Heart left ventricle (tissue), 16 donors: Measurements from ENCODE around the gene SHKBP1. TPM values are rescaled to one million over a fixed set of nuclear protein-coding genes. Genes with fewer than 3 reads are reported as not detected.

Source experiments
- ATAC-seq, 4 donors: fragments of 200-7000 bp; cut with Tn5 transposase; one replicate each; pipeline ENCODE4 v1.9.1; 2020 to 2022; ENCODE audit warnings: moderate library complexity in 4 of 4, mild to moderate bottlenecking in 3 of 4, moderate number of reproducible peaks in 1 of 4
- DNase-seq, 5 donors: peaks; one replicate each; pipeline ENCODE4 v3.0.0-alpha.2; 2020
- H3K27ac ChIP-seq, 12 donors: fragments of 200-600 bp; sonication (generic) in 4 of 12; one replicate each; pipeline versions ENCODE4 v1.5.0 to v1.8.0; 2016 to 2022; ENCODE audit warnings: mild to moderate bottlenecking in 2 of 12
- H3K27me3 ChIP-seq, 9 donors: fragments of 200-600 bp; sonication (generic) in 2 of 9; one replicate each; pipeline versions ENCODE4 v1.5.1 to v1.8.0; 2016 to 2022; ENCODE audit warnings: mild to moderate bottlenecking in 3 of 9
- H3K36me3 ChIP-seq, 9 donors: fragments of 200-600 bp; sonication (generic) in 2 of 9; one replicate each; pipeline versions ENCODE4 v1.5.0 to v1.8.0; 2018 to 2022; ENCODE audit warnings: mild to moderate bottlenecking in 2 of 9
- H3K4me1 ChIP-seq, 12 donors: fragments of 200-600 bp; sonication (generic) in 4 of 12; one replicate each; pipeline versions ENCODE4 v1.5.0 to v1.8.0; 2016 to 2022; ENCODE audit warnings: mild to moderate bottlenecking in 3 of 12
- H3K4me3 ChIP-seq, 12 donors: fragments of 200-600 bp; sonication (generic) in 4 of 12; one replicate each; pipeline versions ENCODE4 v1.5.0 to v1.8.0; 2017 to 2022; ENCODE audit warnings: mild to moderate bottlenecking in 9 of 12, moderate library complexity in 4 of 12
- H3K9me3 ChIP-seq, 12 donors: fragments of 200-600 bp; sonication (generic) in 4 of 12; one replicate each; pipeline versions ENCODE4 v1.5.0 to v1.8.0; 2016 to 2022; ENCODE audit warnings: mild to moderate bottlenecking in 1 of 12
- CTCF ChIP-seq, 12 donors: fragments of 200-600 bp; sonication (generic) in 4 of 12; IDR thresholded peaks; one replicate each; pipeline versions ENCODE4 v1.5.0 to v1.8.0; 2018 to 2022; ENCODE audit warnings: antibody characterized with exemption in 12 of 12, mild to moderate bottlenecking in 5 of 12
- POLR2A ChIP-seq, 2 donors: fragments of 450-650 bp; IDR thresholded peaks; one replicate each; pipeline ENCODE4 v1.6.1; 2017; ENCODE audit warnings: antibody characterized with exemption in 2 of 2, mild to moderate bottlenecking in 2 of 2, moderate library complexity in 2 of 2
- WGBS, 4 donors: extraction: QIAGEN DNeasy Blood & Tissue Kit in 2 of 4; methylation state at CpG; one replicate each; pipeline versions ENCODE4 v1.1.5 to v1.1.7; 2013 to 2018; 5-methylcytosine and 5-hydroxymethylcytosine counted together
- intact Hi-C, 10 donors: fragments of 100-400 bp; cut with DNase I; formaldehyde crosslinking; loops; one replicate each; pipeline versions ENCODE4 v1.11.1 to v1.14.2; 2022
- polyA plus RNA-seq, 2 donors: library from polyadenylated mRNA; stranded (reverse); fragments of 200-250 nt; gene quantifications; one replicate each; pipeline ENCODE4 v1.2.3, GENCODE V29; 2013
- total RNA-seq, 9 donors: library from RNA; depleted of rRNA in 2 of 9; stranded (reverse); fragments of >200 nt in 2 of 9; fragmentation: NEBNext Ultra II Directional in 3 of 9; extraction: Animal tissue kit (Norgen Biotek cat#: 25700) in 3 of 9; gene quantifications; one replicate each; pipeline versions ENCODE4 v1.1.0 to v1.2.4, GENCODE V29; 2016 to 2023
- donor health status: ischemic (EF 13 %, LVEDD 7.1; RV severe dilation, severe dysfunction).
- donor health status: healthy with polysubstance abuse.
- donor health status: DM: no; HTN: yes; CAD: no.
- donor health status: DM: no; HTN: no; CAD: no.
- donor health status: ischemic (EF 25% LVEDD 6.9; RV normal size, moderate dysfunction).
- donor health status: ischemic (EF 25% LVEDD 5.7; RV mildly dilated, moderate dysfunction).
- donor health status: healthy.
- donor health status: DM: yes; HTN: yes; CAD: no.
- donor health status: ischemic (EF 35%, LVEDD 5.7; RV mildly dilated, moderate dysfunction).
- donor health status: nonischemic (EF 11% LVEDD 7.7; RV severe dilation, severe dysfunction).
- donor health status: DM: yes; HTN: yes; CAD: no.
- donor health status: PGD.
- donor health status: ischemic (EF 29% LVEDD 5.4; RV normal size, mild dysfunction).
- donor health status: nonischemic (EF 23%, LVEDD 6.1; RV moderate dilation, normal function).

The SHKBP1 gene
- total and polyA plus RNA-seq, 11 donors = 16.4 to 52.8 (median 22.7) TPM

GRCh38 chr19:40552848-40553247 is 23.8 kb upstream of the SHKBP1 start:
- Histone ChIP-seq H3K36me3 (no peaks in the 10 kb centered on the region), H3K27me3 (peaks cover 0 to 56% (median 8%) of the 10 kb centered on the region in 9 donors), H3K4me1 (peaks cover 0 to 4% (median 0%) of the 10 kb centered on the region in 12 donors), H3K27ac (no peak overlapping the region), H3K4me3 (no peak overlapping the region), H3K9me3 (no peaks in the 10 kb centered on the region)
- WGBS, 4 donors = 90 to 97% (median 95%) methylated on average over 3 of the region's 3 CpGs
- ATAC-seq (no peak), DNase-seq (peak in 1 of 5 donors; percentile 23)
- intact Hi-C loops = no loop called here
- TF ChIP-seq CTCF (IDR thresholded peaks at IDR 0.05) = no peak
- TF ChIP-seq POLR2A (IDR thresholded peaks at IDR 0.05) = no peak

- peak in 1 of 5 donors; percentile 60 for DNase-seq
- intact Hi-C loops = no loop called here
- Histone ChIP-seq H3K27me3 (peaks cover 0 to 50% (median 8%) of the 10 kb centered on the region in 9 donors), H3K9me3 (no peaks in the 10 kb centered on the region), H3K27ac (no peak overlapping the region), H3K4me1 (peaks cover 0 to 3% (median 0%) of the 10 kb centered on the region in 12 donors), H3K36me3 (no peaks in the 10 kb centered on the region), H3K4me3 (no peak overlapping the region)
- no peak for TF ChIP-seq POLR2A (IDR thresholded peaks at IDR 0.05)
- WGBS, 4 donors = 21 to 45% (median 28%) methylated on average over 43 to 69 of the region's 69 CpGs
- no peak for ATAC-seq
Observed at GRCh38 chr19:40553885-40554857, 22.5 kb upstream of the SHKBP1 start.

- Histone ChIP-seq H3K4me1 (no peaks in the 10 kb centered on the region), H3K36me3 (no peaks in the 10 kb centered on the region), H3K27me3 (peaks cover 0 to 39% (median 8%) of the 10 kb centered on the region in 9 donors), H3K9me3 (no peaks in the 10 kb centered on the region), H3K27ac (no peak overlapping the region), H3K4me3 (no peak overlapping the region)
- DNase-seq (peak in 1 of 5 donors; percentile 46), ATAC-seq (no peak)
- intact Hi-C loops = no loop called here
- 75 to 91% (median 79%) methylated on average over 13 to 17 of the region's 17 CpGs for WGBS, 4 donors
- TF ChIP-seq POLR2A (IDR thresholded peaks at IDR 0.05) = no peak
- no peak for TF ChIP-seq CTCF (IDR thresholded peaks at IDR 0.05)
Observed at GRCh38 chr19:40555978-40556689, 20.5 kb upstream of the SHKBP1 start.

GRCh38 chr19:40556953-40557530 is 19.6 kb upstream of the SHKBP1 start:
- 82 to 91% (median 85%) methylated on average over 12 to 24 of the region's 24 CpGs for WGBS, 4 donors
- DNase-seq (peak in 1 of 5 donors; percentile 27), ATAC-seq (no peak)
- no peaks in the 10 kb centered on the region for H3K9me3 ChIP-seq
- H3K4me1 ChIP-seq = no peaks in the 10 kb centered on the region
- intact Hi-C loops = no loop called here
- no peak overlapping the region for H3K4me3 ChIP-seq
- TF ChIP-seq POLR2A (IDR thresholded peaks at IDR 0.05) (no peak), CTCF (IDR thresholded peaks at IDR 0.05) (no peak)
- peaks cover 0 to 40% (median 8%) of the 10 kb centered on the region in 9 donors for H3K27me3 ChIP-seq
- H3K36me3 ChIP-seq = no peaks in the 10 kb centered on the region
- H3K27ac ChIP-seq = no peak overlapping the region
